ENCODE data around the gene F3.

F3 gene

DNA sequence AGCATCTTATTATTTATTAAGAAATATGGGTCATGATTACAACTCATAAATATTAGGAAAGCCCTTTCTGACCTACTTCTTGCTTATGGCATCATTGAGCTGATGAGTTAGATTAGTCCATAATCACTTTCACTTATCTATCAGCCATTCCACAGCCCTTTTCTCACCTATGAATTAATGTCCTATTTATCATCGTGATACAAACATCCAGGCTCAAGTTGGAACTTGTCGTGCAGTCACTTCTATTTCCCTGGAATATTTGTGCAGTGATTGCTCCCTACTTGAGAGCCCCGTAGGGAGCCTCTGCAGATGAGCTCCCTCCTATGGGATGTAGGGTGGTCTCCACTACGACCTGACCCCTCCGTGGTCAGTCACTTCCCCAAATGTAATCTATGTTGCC is 8.1 kb upstream of the F3 start:
- ATAC-seq (replicated peaks; ENCODE audit: extremely low read depth, poor library complexity, severe bottlenecking) (no peak), DNase-seq (ENCODE audit: low spot score in 2 of 2) (no peak)
- no peak overlapping the region for H3K27ac Mint-ChIP-seq (ENCODE audit: low read depth)
- H3K4me1 Mint-ChIP-seq = no peaks in the 10 kb centered on the region
- no peaks in the 10 kb centered on the region for H3K9me3 Mint-ChIP-seq
- no peak overlapping the region for H3K4me3 Mint-ChIP-seq
- H3K27me3 Mint-ChIP-seq = peaks cover 43% of the 10 kb centered on the region
- no peaks in the 10 kb centered on the region for H3K36me3 Mint-ChIP-seq (ENCODE audit: insufficient read depth)

DNA sequence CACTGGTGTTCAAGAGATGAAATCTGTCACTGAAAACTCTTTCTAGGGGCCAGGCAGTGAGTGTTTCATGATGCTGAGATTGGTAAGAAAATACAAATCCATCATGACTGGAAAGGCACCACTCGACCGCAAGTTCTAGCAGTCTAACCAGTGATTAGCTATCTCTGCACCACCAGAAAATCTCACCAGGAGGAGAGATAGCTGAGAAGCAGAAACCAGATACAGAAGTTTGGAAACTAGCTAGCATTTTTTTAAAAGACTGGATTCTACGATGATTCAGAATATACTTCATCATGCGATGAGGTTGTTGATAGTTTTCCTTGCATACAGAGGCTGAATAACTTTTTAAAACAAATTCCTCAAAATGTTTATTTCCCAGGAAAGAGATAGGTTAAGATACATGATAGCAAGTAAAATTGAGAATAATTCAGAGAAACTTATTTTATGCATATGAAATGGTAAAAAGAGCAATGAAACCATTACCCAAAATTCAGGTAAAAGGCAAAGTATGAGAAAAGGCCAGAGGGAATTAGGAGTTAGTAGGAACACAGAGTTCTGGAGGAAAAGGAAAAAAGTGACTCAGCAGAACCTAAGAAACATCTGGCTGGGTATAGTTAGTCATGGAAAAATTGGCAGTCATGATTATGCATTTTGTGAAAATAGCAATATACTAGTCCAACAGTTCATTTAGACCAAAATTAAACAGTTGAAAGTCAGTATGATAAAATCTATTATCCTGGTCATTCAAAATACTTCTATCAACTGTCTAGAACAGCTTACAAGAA is 3.3 kb upstream of the F3 start:
- no peak overlapping the region for H3K4me3 Mint-ChIP-seq
- ATAC-seq (replicated peaks; ENCODE audit: extremely low read depth, poor library complexity, severe bottlenecking) (no peak), DNase-seq (ENCODE audit: low spot score in 2 of 2) (no peak)
- peaks cover 68% of the 10 kb centered on the region for H3K27me3 Mint-ChIP-seq
- peaks cover 5% of the 10 kb centered on the region for H3K4me1 Mint-ChIP-seq
- no peak overlapping the region for H3K27ac Mint-ChIP-seq (ENCODE audit: low read depth)
- H3K36me3 Mint-ChIP-seq (ENCODE audit: insufficient read depth) = no peaks in the 10 kb centered on the region
- H3K9me3 Mint-ChIP-seq = no peaks in the 10 kb centered on the region

DNA sequence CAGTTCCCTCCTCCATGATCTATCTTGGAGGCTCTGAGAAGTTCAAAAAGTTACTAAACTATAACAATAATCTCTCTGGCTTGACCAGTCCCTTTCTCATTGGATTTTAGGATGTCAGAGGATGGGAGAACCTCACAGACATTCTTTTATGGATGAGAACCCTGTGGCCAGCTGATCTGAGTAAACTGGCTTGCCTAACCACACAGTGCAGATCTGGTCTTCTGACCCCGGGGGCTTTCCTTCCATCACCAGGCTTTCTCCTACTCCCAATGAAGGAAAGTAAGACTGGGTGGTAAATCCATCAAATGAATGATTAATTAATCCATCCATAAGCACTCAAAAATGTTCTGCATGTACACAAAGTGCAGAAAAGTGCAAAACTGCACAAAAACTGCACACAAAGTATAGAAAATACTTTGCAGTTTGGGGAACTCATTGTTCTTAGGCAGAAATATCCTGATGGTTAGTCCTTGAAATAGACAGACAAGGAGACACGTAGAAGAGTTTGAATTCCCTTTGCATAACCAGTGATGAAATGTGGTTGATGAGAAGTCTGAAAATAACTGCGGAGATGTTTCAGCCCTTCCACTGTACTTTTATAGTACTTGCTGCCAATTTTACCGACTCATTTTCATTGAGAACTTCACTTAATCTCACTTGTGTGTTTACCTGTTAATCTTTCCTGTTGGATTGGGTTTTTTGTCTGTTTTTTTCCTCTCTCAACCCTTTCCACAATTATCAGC is 2.5 kb upstream of the F3 start:
- Mint-ChIP-seq H3K27me3 (peaks cover 73% of the 10 kb centered on the region), H3K9me3 (no peaks in the 10 kb centered on the region), H3K36me3 (ENCODE audit: insufficient read depth) (no peaks in the 10 kb centered on the region), H3K4me1 (peaks cover 5% of the 10 kb centered on the region), H3K27ac (ENCODE audit: low read depth) (no peak overlapping the region), H3K4me3 (no peak overlapping the region)
- DNase-seq (ENCODE audit: low spot score in 2 of 2) (no peak), ATAC-seq (replicated peaks; ENCODE audit: extremely low read depth, poor library complexity, severe bottlenecking) (no peak)

DNA sequence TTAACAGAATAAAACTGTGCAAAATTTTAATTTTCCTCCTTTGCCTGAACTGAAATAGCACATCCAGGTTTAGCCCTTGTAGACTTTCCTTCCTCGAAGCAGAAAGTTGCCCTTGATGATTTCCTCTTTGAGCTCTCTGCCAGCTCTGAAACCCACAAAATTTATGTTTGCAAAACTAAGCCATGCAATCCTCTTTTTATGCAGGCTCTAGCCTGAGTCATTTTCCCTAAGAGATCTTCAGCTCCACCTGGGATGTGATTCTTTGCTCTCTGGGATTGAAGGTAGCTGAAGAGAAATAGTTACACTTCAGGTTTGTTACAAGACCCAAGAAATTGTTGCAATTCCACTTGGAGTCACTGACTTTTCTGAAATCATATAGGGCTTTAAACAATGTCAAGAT is 1.4 kb upstream of the F3 start:
- Mint-ChIP-seq H3K4me3 (peak overlapping the region; percentile 16), H3K36me3 (ENCODE audit: insufficient read depth) (no peaks in the 10 kb centered on the region), H3K27me3 (peaks cover 83% of the 10 kb centered on the region), H3K4me1 (peaks cover 5% of the 10 kb centered on the region), H3K27ac (ENCODE audit: low read depth) (no peak overlapping the region), H3K9me3 (no peaks in the 10 kb centered on the region)
- no peak for DNase-seq (ENCODE audit: low spot score in 2 of 2)
- no peak for ATAC-seq (replicated peaks; ENCODE audit: extremely low read depth, poor library complexity, severe bottlenecking)

DNA sequence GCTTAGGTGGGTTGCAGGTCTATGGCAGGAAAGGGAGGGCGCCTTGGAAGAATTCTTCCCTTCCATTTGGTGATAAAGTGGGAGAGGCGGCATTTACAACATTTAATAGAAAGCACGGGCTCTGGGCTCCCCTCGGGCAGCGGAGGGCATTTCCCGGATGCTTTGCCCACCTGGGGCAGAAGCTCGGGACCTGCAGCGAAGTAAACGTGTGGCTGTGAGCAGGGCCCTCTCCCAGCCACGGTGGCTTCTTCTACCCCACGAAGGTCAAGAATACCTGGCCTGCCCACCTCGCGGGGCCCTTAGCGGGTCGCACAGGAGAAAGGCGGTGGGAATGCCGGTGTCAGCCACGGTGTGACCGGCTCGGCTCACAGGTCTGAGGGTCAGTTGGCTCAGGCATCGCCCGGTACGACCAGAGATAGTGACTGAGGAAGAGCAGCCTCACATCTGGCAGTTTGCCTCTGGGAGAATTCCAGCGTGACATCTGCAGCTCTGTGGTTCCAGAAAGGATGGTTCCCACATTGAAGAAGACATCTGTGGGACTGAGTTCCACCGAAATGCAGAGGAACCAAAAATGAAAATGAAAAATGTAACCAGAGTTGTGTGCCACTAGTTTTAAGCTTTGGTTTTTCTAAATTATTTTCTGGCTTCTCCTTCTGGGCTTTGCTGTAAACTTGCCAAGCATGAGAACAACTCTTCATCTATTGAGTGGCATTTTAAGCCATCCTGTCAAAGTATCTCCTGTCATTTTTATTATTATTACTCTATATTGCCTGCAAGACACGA is 720 bp upstream of the F3 start:
- Mint-ChIP-seq H3K4me1 (peaks cover 5% of the 10 kb centered on the region), H3K27ac (ENCODE audit: low read depth) (no peak overlapping the region), H3K4me3 (peak overlapping the region; percentile 59), H3K9me3 (no peaks in the 10 kb centered on the region), H3K36me3 (ENCODE audit: insufficient read depth) (no peaks in the 10 kb centered on the region), H3K27me3 (peaks cover 88% of the 10 kb centered on the region)
- ATAC-seq (replicated peaks; ENCODE audit: extremely low read depth, poor library complexity, severe bottlenecking) (no peak), DNase-seq (ENCODE audit: low spot score in 2 of 2) (no peak)

DNA sequence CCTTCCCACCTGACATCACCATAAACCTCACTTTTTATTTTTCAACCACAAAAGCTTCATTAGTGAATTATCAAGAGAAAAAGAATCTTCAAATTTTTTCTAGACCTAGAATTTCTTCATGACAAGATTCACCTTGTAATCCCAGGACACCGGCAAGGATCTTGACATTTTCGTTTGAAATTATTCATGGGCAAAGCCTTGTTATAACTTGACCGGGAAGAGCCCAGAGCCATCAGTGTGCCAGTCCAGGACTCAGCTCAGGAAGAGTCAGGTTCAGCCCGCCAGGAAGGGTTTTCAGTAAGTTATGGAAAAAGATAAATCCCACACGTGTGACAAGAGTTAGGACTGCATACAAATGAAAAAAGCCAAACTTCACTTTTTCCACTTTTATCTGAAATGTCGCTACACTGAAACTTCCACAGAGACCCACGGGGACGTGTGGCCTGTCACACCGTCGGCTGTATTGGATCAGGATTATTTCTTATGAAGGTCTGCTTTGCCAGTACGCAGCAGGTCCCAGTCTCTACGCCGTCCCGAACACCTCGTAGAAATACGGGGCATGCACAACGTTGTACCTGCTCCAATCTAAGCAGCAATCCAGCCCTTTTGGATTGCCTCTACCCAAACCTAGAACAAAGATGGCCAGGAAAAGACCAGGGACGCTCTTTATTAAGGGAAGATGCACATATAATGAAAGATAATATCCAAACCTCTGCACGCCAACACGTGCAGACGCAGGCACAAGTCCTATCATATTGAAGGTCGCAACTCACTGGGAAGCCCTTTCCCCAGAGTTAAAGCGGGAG is 916 bp downstream of the F3 start:
- DNase-seq (ENCODE audit: low spot score in 2 of 2) (no peak), ATAC-seq (replicated peaks; ENCODE audit: extremely low read depth, poor library complexity, severe bottlenecking) (no peak)
- Mint-ChIP-seq H3K27ac (ENCODE audit: low read depth) (no peak overlapping the region), H3K27me3 (peaks cover 89% of the 10 kb centered on the region), H3K4me3 (peak overlapping the region; percentile 54), H3K36me3 (ENCODE audit: insufficient read depth) (no peaks in the 10 kb centered on the region), H3K9me3 (no peaks in the 10 kb centered on the region), H3K4me1 (peaks cover 5% of the 10 kb centered on the region)

DNA sequence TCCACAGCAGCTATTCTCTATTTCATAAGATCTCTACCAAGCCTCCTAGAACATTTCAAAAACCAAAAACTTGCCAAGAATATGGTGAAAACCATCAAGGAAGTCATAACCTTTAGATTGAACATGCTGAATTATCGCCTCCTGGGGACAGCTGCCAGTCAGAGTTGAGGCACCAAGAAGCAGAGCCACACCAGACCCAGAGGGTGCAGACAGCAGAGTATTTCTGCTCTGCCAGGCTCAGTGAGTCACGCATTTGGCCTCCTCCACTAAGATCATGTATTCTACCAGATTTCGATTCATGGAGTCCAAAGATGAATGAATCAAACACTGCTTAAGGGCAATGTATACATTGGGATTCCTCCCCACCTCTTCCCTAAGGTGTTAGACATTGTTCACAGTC is 2.1 kb downstream of the F3 start:
- Mint-ChIP-seq H3K27ac (ENCODE audit: low read depth) (no peak overlapping the region), H3K9me3 (no peaks in the 10 kb centered on the region), H3K27me3 (peaks cover 95% of the 10 kb centered on the region), H3K36me3 (ENCODE audit: insufficient read depth) (no peaks in the 10 kb centered on the region), H3K4me1 (peaks cover 5% of the 10 kb centered on the region), H3K4me3 (no peak overlapping the region)
- DNase-seq (ENCODE audit: low spot score in 2 of 2) (no peak), ATAC-seq (replicated peaks; ENCODE audit: extremely low read depth, poor library complexity, severe bottlenecking) (no peak)

DNA sequence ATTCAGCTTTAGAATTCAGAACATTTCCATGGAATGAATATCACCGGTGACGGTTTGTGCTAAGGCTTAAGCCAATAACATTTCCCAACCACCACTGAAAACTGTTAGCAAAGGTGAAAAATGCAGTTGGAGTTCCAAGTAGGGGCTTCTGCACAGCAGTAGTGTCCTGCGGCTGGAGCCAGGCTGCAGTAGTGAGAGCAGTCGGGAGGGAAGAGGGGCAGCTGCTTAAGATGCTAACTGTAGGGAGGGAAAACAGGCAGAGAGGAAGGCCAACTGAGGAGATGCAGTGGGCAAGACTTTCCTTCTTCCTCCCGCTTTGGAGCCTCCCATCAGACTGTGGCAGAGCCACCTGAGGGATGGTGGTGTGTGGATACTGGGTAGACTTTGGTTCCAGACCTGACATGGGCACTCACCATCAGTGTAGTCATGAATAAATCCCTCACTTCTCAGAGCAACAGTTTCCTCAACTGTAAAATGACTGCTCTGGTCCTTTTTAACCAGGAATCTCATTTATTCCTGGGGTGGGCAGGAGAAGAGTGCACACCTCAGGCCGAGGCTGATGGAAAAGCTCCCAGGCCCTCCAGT is 3.2 kb downstream of the F3 start:
- H3K36me3 Mint-ChIP-seq (ENCODE audit: insufficient read depth) = no peaks in the 10 kb centered on the region
- H3K4me1 Mint-ChIP-seq = peaks cover 5% of the 10 kb centered on the region
- H3K9me3 Mint-ChIP-seq = no peaks in the 10 kb centered on the region
- ATAC-seq (replicated peaks; ENCODE audit: extremely low read depth, poor library complexity, severe bottlenecking) (no peak), DNase-seq (ENCODE audit: low spot score in 2 of 2) (no peak)
- no peak overlapping the region for H3K27ac Mint-ChIP-seq (ENCODE audit: low read depth)
- no peak overlapping the region for H3K4me3 Mint-ChIP-seq
- peaks cover 93% of the 10 kb centered on the region for H3K27me3 Mint-ChIP-seq

DNA sequence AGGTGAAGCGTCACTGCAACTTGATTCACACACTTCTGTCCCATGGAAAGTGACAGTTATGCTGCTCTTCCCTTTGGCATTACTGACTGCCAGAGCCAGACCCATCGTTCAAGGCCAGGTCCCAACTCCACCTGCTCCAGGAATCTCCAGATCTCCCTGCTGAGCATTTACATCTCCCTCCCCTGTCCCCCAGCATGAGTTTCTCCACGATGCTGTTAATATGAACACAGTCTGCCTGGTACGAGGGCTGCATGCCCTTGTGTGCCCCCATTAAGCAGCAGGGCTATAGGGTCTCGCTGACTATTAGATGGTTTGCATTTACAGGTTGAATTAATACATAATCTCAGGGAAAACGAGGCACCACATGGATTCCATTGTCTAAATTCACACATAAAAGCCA is 4.3 kb downstream of the F3 start:
- no peak overlapping the region for H3K4me3 Mint-ChIP-seq
- H3K27me3 Mint-ChIP-seq = peaks cover 93% of the 10 kb centered on the region
- H3K4me1 Mint-ChIP-seq = peaks cover 4% of the 10 kb centered on the region
- DNase-seq (ENCODE audit: low spot score in 2 of 2) (no peak), ATAC-seq (replicated peaks; ENCODE audit: extremely low read depth, poor library complexity, severe bottlenecking) (no peak)
- H3K36me3 Mint-ChIP-seq (ENCODE audit: insufficient read depth) = no peaks in the 10 kb centered on the region
- H3K27ac Mint-ChIP-seq (ENCODE audit: low read depth) = no peak overlapping the region
- H3K9me3 Mint-ChIP-seq = no peaks in the 10 kb centered on the region

DNA sequence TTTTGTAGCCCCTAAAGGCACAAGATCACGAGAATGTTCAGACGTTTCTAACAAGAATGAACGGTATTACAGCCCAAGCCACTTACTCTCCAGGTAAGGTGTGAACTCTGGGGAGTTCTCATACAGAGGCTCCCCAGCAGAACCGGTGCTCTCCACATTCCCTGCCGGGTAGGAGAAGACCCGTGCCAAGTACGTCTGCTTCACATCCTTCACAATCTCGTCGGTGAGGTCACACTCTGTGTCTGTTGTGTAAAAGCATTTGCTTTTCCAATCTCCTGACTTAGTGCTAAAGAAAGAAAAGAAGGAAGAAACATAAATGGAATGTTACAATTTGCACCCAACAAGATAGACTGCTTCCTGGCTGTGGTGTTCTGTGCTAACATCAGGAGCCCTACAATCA is 5.7 kb downstream of the F3 start:
- H3K27me3 Mint-ChIP-seq = peaks cover 90% of the 10 kb centered on the region
- no peak overlapping the region for H3K4me3 Mint-ChIP-seq
- DNase-seq (ENCODE audit: low spot score in 2 of 2) (no peak), ATAC-seq (replicated peaks; ENCODE audit: extremely low read depth, poor library complexity, severe bottlenecking) (no peak)
- H3K4me1 Mint-ChIP-seq = no peaks in the 10 kb centered on the region
- no peaks in the 10 kb centered on the region for H3K9me3 Mint-ChIP-seq
- H3K36me3 Mint-ChIP-seq (ENCODE audit: insufficient read depth) = no peaks in the 10 kb centered on the region
- H3K27ac Mint-ChIP-seq (ENCODE audit: low read depth) = no peak overlapping the region

DNA sequence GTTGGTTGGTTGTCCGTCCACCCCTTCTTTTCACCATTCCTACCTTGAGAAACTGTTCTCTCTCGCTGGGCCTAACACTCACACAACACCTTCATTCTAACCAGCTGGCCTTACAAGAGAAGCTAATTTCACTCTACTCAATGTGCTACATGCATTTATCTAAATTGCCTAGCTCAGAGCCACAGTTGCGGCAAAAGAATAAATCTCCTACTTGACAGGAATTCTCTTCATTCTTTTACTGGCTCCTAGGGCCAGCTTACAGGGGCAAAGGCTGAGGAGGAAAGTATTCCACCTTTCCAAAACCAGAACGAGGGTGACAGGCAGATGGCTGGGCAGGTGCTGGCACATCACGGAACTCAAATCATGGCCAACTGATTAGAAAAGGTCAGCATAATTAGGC is 6.5 kb downstream of the F3 start:
- H3K9me3 Mint-ChIP-seq = no peaks in the 10 kb centered on the region
- H3K27ac Mint-ChIP-seq (ENCODE audit: low read depth) = no peak overlapping the region
- no peak overlapping the region for H3K4me3 Mint-ChIP-seq
- H3K36me3 Mint-ChIP-seq (ENCODE audit: insufficient read depth) = no peaks in the 10 kb centered on the region
- H3K4me1 Mint-ChIP-seq = no peaks in the 10 kb centered on the region
- no peak for DNase-seq (ENCODE audit: low spot score in 2 of 2)
- peaks cover 82% of the 10 kb centered on the region for H3K27me3 Mint-ChIP-seq
- ATAC-seq (replicated peaks; ENCODE audit: extremely low read depth, poor library complexity, severe bottlenecking) = no peak

DNA sequence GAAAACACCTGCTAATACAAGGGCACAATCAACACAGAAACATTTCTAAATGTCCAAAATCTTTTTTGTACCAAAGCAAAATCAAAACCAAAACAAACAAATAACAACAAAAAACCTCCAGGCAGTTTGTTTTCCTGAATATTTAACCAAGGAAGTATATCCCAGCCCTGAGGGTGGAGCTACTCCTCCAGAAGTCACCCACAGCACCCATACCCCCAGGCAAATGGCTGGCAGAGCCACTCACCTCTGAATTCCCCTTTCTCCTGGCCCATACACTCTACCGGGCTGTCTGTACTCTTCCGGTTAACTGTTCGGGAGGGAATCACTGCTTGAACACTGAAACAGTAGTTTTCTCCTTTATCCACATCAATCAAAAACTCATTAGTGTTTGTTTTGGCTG is 9.5 kb downstream of the F3 start:
- H3K27ac Mint-ChIP-seq (ENCODE audit: low read depth) = no peak overlapping the region
- DNase-seq (ENCODE audit: low spot score in 2 of 2) (no peak), ATAC-seq (replicated peaks; ENCODE audit: extremely low read depth, poor library complexity, severe bottlenecking) (no peak)
- H3K27me3 Mint-ChIP-seq = peaks cover 52% of the 10 kb centered on the region
- H3K4me1 Mint-ChIP-seq = no peaks in the 10 kb centered on the region
- no peak overlapping the region for H3K4me3 Mint-ChIP-seq
- no peaks in the 10 kb centered on the region for H3K36me3 Mint-ChIP-seq (ENCODE audit: insufficient read depth)
- no peaks in the 10 kb centered on the region for H3K9me3 Mint-ChIP-seq

Measured in central memory CD8-positive, alpha-beta T cell (primary cell).